Dermis lymphatic vessel endothelial cell (primary cell): Measurements from ENCODE around the gene PRICKLE2. TPM values are rescaled to one million over a fixed set of nuclear protein-coding genes. Genes with fewer than 3 reads are reported as not detected.

Source experiments
- total RNA-seq: library from RNA; depleted of rRNA; stranded (reverse); fragments of >200 nt; gene quantifications from 2 replicates; pipeline ENCODE4 v1.2.1, GENCODE V29; 2014

PRICKLE2 gene
- total RNA-seq: 8.2 and 10.6 TPM in 2 replicates

GRCh38 chr3:64224826-64225610 is at the start of gene PRICKLE2:
Gene PRICKLE2 (minus strand): TSS chr3:64225466. CDS start chr3:64198927, 26,539 bp downstream.

Other genes with a start within 250 kb of the PRICKLE2 start
- gene PSMD6, start 202.0 kb downstream of the PRICKLE2 start, total RNA-seq: 84.8 and 106 TPM in 2 replicates